Right lobe of liver (tissue), 4 donors: ENCODE results near the gene PDLIM7.

Source experiments
- POLR2A ChIP-seq: fragments of 450-650 bp; IDR thresholded peaks from one replicate; pipeline ENCODE4 v1.6.1; 2017; ENCODE audit warnings: antibody characterized with exemption, mild to moderate bottlenecking
- TF ChIP-seq, protein P1 (sequence below), 4 donors: fragments of 200-600 bp in 3 of 4; fragments of 450-650 bp in 1 of 4; IDR thresholded peaks; one replicate each; pipeline versions ENCODE4 v1.5.1 to v1.8.0; 2016 to 2022; ENCODE audit warnings: antibody characterized with exemption in 4 of 4, mild to moderate bottlenecking in 2 of 4
- donor health status: DM: no; HTN: no; CAD: no.
- donor health status: DM: no; HTN: no; CAD: no.
- donor health status: DM: no; HTN: yes; CAD: no.

DNA sequence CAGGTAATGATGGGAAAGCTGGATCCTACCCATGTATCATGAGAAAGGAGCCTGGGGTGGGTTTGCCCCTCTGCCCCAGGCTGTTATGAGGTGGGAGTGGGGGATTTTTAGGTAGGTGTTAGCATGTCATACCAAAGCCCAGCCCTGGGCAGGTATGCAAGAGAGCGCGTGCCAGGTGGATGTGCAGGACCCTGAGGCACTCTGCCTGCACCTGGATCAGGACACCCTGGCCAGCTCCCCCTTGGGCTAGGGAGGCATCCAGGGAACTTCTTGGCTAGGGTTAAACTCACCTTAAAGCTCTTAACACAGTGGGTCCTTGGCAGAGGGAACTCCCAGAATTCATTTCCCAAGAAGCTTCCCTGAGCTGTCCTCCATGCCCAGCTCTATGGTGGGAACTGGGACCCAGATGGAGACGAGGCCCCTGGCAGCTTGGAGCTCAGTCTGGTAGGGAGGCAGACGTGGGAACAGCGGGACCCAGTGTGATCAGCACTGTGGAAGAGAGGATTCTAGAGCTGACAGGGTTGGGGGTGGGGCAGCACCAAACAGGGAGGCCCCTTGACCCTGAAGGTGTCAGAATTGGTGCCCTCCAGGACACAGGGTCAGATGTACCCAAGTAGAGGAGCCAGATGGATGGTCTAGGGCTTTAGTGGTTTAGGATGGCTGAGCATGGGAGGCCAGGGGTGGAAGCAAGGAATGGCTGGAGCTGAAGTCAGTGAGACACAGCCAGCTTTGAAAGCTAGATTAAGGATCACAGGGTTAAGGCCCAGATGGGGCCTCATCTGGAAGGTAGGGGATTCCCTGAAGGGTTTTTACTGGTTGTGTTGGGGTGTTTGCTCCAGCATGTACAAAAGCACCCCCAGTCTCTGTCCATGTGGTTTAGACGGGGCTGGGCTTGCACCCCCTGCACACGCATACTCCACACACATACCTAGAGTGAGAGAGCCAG, 53.0 kb downstream of the PDLIM7 start:
- TF ChIP-seq, protein P1, sequence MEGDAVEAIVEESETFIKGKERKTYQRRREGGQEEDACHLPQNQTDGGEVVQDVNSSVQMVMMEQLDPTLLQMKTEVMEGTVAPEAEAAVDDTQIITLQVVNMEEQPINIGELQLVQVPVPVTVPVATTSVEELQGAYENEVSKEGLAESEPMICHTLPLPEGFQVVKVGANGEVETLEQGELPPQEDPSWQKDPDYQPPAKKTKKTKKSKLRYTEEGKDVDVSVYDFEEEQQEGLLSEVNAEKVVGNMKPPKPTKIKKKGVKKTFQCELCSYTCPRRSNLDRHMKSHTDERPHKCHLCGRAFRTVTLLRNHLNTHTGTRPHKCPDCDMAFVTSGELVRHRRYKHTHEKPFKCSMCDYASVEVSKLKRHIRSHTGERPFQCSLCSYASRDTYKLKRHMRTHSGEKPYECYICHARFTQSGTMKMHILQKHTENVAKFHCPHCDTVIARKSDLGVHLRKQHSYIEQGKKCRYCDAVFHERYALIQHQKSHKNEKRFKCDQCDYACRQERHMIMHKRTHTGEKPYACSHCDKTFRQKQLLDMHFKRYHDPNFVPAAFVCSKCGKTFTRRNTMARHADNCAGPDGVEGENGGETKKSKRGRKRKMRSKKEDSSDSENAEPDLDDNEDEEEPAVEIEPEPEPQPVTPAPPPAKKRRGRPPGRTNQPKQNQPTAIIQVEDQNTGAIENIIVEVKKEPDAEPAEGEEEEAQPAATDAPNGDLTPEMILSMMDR (IDR thresholded peaks at IDR 0.05): no peak
- no peak for TF ChIP-seq POLR2A
